HCT116 (cell line): ENCODE results near the gene TPD52L1. TPM values are rescaled to one million over a fixed set of nuclear protein-coding genes. Genes with fewer than 3 reads are reported as not detected.
A peak's percentile ranks its signal among the peaks of the same experiment; 100 is the strongest.

Experiments used
- ATAC-seq: fragments of 200-7000 bp; cut with Tn5 transposase; 2 replicates; pipeline ENCODE4 v1.9.1; 2020; ENCODE audit warnings: mild to moderate bottlenecking, moderate library complexity
- BruUV-seq: library from RNA; stranded (reverse); fragments of 400-500 nt; replicated peaks from 2 replicates; lab custom pipeline; 2021; lab: Mats Ljungman, UMichigan
- CTCF ChIA-PET: fragments of 300-600 bp; sonication (Branson Sonifier 250); formaldehyde crosslinking; loops from one replicate; lab custom pipeline; 2021; ENCODE audit warnings: antibody characterized with exemption; lab: Charles Lee
- POLR2A ChIA-PET: fragments of 300-600, 350-600 bp; sonication (Branson Sonifier 250); formaldehyde crosslinking; loops from one replicate; lab custom pipeline; 2021; ENCODE audit warnings: antibody characterized with exemption; lab: Charles Lee
- RAD21 ChIA-PET, 2 experiments: fragments of 300-600 bp; sonication (Branson Sonifier 250); formaldehyde crosslinking; loops; one replicate each; lab custom pipeline; 2023; ENCODE audit warnings: low total read pairs in 2 of 2; ENCODE audit not compliant: uncharacterized antibody in 2 of 2, unreplicated experiment in 2 of 2, low non-redundant PET in 1 of 2; lab: Charles Lee
- DNase-seq: peaks from one replicate; pipeline ENCODE4 v3.0.0-alpha.2; 2010; ENCODE audit warnings: low read depth, low spot score
- H2AFZ ChIP-seq: fragments of 200-600 bp; shearing (Covaris generic), sonication (generic); 2 replicates; pipeline ENCODE4 v1.6.1; 2017; ENCODE audit warnings: low read depth, mixed run types, mixed read lengths, antibody characterized with exemption, low read length; ENCODE audit not compliant: poor library complexity, severe bottlenecking
- H3K27ac ChIP-seq: 2 replicates; pipeline ENCODE4 v1.5.1; 2012; ENCODE audit warnings: low read depth, low read length
- H3K27me3 ChIP-seq: fragments of 200-600 bp; sonication (generic); 2 replicates; pipeline ENCODE4 v1.6.1; 2016; ENCODE audit warnings: mixed run types, low read length, mixed read lengths; ENCODE audit not compliant: insufficient read depth
- H3K36me3 ChIP-seq, 2 experiments: fragments of 200-500 bp in 1 of 2; fragments of 200-600 bp in 1 of 2; sonication (Bioruptor generic) in 1 of 2; sonication (generic) in 1 of 2; 2 replicates each; pipeline versions ENCODE4 v1.5.1 to v1.6.1; 2014 to 2016; ENCODE audit warnings: low read length in 2 of 2, inconsistent platforms in 1 of 2, mixed read lengths in 1 of 2, mixed run types in 1 of 2; ENCODE audit not compliant: insufficient read depth in 2 of 2, control insufficient read depth in 1 of 2
- H3K4me1 ChIP-seq, 2 experiments: fragments of 200-600 bp in 1 of 2; sonication (generic) in 1 of 2; 2 replicates each; pipeline versions ENCODE4 v1.5.1 to v1.6.1; 2012 to 2017; ENCODE audit warnings: low read length in 2 of 2, inconsistent platforms in 1 of 2, mild to moderate bottlenecking in 1 of 2, mixed read lengths in 1 of 2, mixed run types in 1 of 2, moderate library complexity in 1 of 2; ENCODE audit not compliant: insufficient read depth in 2 of 2, control insufficient read depth in 1 of 2
- H3K4me2 ChIP-seq: fragments of 200-600 bp; sonication (generic); 2 replicates; pipeline ENCODE4 v1.6.1; 2017; ENCODE audit warnings: mixed run types, low read length, mixed read lengths
- H3K4me3 ChIP-seq, 2 experiments: fragments of 200-600 bp in 1 of 2; sonication (generic) in 1 of 2; replicated peaks in 1 of 2; 2 replicates each; pipeline ENCODE4 v1.5.1; 2011 to 2016; ENCODE audit warnings: low read length in 2 of 2, control low read depth in 1 of 2, low read depth in 1 of 2, mild to moderate bottlenecking in 1 of 2, mixed read lengths in 1 of 2, mixed run types in 1 of 2
- H3K79me2 ChIP-seq: fragments of 200-600 bp; sonication (generic); 2 replicates; pipeline ENCODE4 v1.6.1; 2017; ENCODE audit warnings: mild to moderate bottlenecking, mixed run types, low read length, moderate library complexity, mixed read lengths; ENCODE audit not compliant: insufficient read depth
- H3K9ac ChIP-seq: fragments of 200-600 bp; sonication (generic); 2 replicates; pipeline ENCODE4 v1.6.1; 2016; ENCODE audit warnings: low read length, mixed read lengths
- H3K9me2 ChIP-seq: fragments of 200-600 bp; sonication (generic), shearing (Covaris generic); 2 replicates; pipeline ENCODE4 v1.6.1; 2017; ENCODE audit warnings: mixed run types, mild to moderate bottlenecking, moderate library complexity; ENCODE audit not compliant: insufficient read depth
- H3K9me3 ChIP-seq, 2 experiments: fragments of 200-500 bp in 1 of 2; fragments of 200-600 bp in 1 of 2; sonication (Bioruptor generic) in 1 of 2; sonication (generic) in 1 of 2; 2 replicates each; pipeline ENCODE4 v1.6.1; 2014 to 2017; ENCODE audit warnings: low read length in 2 of 2, mixed read lengths in 2 of 2, inconsistent platforms in 1 of 2, low read depth in 1 of 2, mild to moderate bottlenecking in 1 of 2, mixed run types in 1 of 2, moderate library complexity in 1 of 2; ENCODE audit not compliant: control insufficient read depth in 1 of 2, insufficient read depth in 1 of 2
- H4K20me1 ChIP-seq: fragments of 200-600 bp; sonication (generic), shearing (Covaris generic); 2 replicates; pipeline ENCODE4 v1.6.1; 2017; ENCODE audit warnings: mixed run types, mild to moderate bottlenecking, moderate library complexity; ENCODE audit not compliant: insufficient read depth
- ATF3 ChIP-seq: IDR thresholded peaks from 2 replicates; pipeline ENCODE4 v1.6.1; 2012
- CEBPB ChIP-seq: IDR thresholded peaks from 2 replicates; pipeline ENCODE4 v1.6.1; 2012; ENCODE audit warnings: low read depth
- EGR1 ChIP-seq: IDR thresholded peaks from 2 replicates; pipeline ENCODE4 v1.6.1; 2012; ENCODE audit warnings: low read depth
- ELF1 ChIP-seq: IDR thresholded peaks from 2 replicates; pipeline ENCODE4 v1.6.1; 2012; ENCODE audit warnings: low read depth, borderline replicate concordance
- EZH2 ChIP-seq: fragments of 200-600 bp; sonication (generic); IDR thresholded peaks from 2 replicates; pipeline ENCODE4 v1.6.1; 2017; ENCODE audit warnings: antibody characterized with exemption, mixed run types
- FOSL1 ChIP-seq: IDR thresholded peaks from 2 replicates; pipeline ENCODE4 v1.6.1; 2012; ENCODE audit warnings: low read depth
- MAX ChIP-seq: IDR thresholded peaks from 2 replicates; pipeline ENCODE4 v1.6.1; 2012
- POLR2AphosphoS5 ChIP-seq: IDR thresholded peaks from 2 replicates; pipeline ENCODE4 v1.6.1; 2011; ENCODE audit warnings: mild to moderate bottlenecking, low read depth, low read length, moderate library complexity
- TCF7L2 ChIP-seq: IDR thresholded peaks from 2 replicates; pipeline ENCODE4 v1.7.0; 2011; ENCODE audit warnings: borderline replicate concordance, inconsistent platforms; ENCODE audit not compliant: insufficient read depth, insufficient read length; ENCODE audit errors: extremely low read depth
- YY1 ChIP-seq: IDR thresholded peaks from 2 replicates; pipeline ENCODE4 v1.6.1; 2011; ENCODE audit warnings: low read length, low read depth, moderate library complexity, mild to moderate bottlenecking; ENCODE audit not compliant: insufficient replicate concordance; ENCODE audit errors: extremely low read depth
- ZBTB33 ChIP-seq: IDR thresholded peaks from 2 replicates; pipeline ENCODE4 v1.6.1; 2011; ENCODE audit warnings: mild to moderate bottlenecking, low read length, moderate library complexity; ENCODE audit not compliant: insufficient replicate concordance; ENCODE audit errors: extremely low read depth
- ZFX ChIP-seq: fragments of 450-650 bp; IDR thresholded peaks from 2 replicates; pipeline ENCODE4 v1.6.1; 2017
- intact Hi-C: fragments of 100-400 bp; cut with micrococcal nuclease; formaldehyde crosslinking; loops from 2 replicates; pipeline ENCODE4 v1.10.0; 2022
- total RNA-seq: library from RNA; stranded (reverse); gene quantifications from one replicate; pipeline ENCODE4 v1.2.1, GENCODE V29; 2021; ENCODE audit not compliant: unreplicated experiment

Gene TPD52L1
- total RNA-seq, 1 experiment from 2014 or later = 64.1 TPM

- no peak for TF ChIP-seq ZFX
- TF ChIP-seq EZH2 = no peak
- no peak for TF ChIP-seq ELF1
These were observed 145.7 kb downstream of the TPD52L1 start (continued) for GRCh38 chr6:125299257-125299656.

GRCh38 chr6:125300992-125301434 is 147.4 kb downstream of the TPD52L1 start:
- BruUV-seq = no TSS peak
- RAD21 ChIA-PET = interaction anchor here in 1 of 2 experiments (1.1 kb wide), 1 partner anchor 453 kb away, joined by 3 read pairs; no protein-coding TSS in a partner anchor
- no peaks in the 10 kb centered on the region for H3K9me2 ChIP-seq
- POLR2A ChIA-PET = no interaction called here
- ATAC-seq (no peak), DNase-seq (no peak)
- peaks cover 44% of the 10 kb centered on the region for H3K79me2 ChIP-seq
- CTCF ChIA-PET = interaction anchor here (1.2 kb wide), 1 partner anchor 430 kb away, joined by 5 read pairs; no protein-coding TSS in a partner anchor
- H3K36me3 ChIP-seq = peaks cover 25 to 34% of the 10 kb centered on the region in 2 experiments
- H4K20me1 ChIP-seq = no peaks in the 10 kb centered on the region; the same call in 1 of the 2 replicates
- H2AFZ ChIP-seq = peak overlapping the region; percentile 87
- peak overlapping the region; percentile 79 to 88 for H3K4me3 ChIP-seq
- H3K27me3 ChIP-seq = no peaks in the 10 kb centered on the region
- intact Hi-C loops = loop anchor here (2.0 to 5.0 kb wide), 2 partner anchors 109 to 148 kb away; partner anchors contain the start of gene TPD52L1
- H3K9me3 ChIP-seq = no peaks in the 10 kb centered on the region
- H3K4me2 ChIP-seq = peak overlapping the region; percentile 88
- TF ChIP-seq YY1 (no peak), ATF3 (no peak), MAX (no peak), CEBPB (no peak), POLR2AphosphoS5 (no peak), FOSL1 (no peak), TCF7L2 (no peak), ZBTB33 (no peak), EGR1 (no peak)
- peaks cover 0 to 16% of the 10 kb centered on the region in 2 experiments; a peak in 3 of 4 replicates for H3K4me1 ChIP-seq
- peak overlapping the region; percentile 88 for H3K9ac ChIP-seq
- H3K27ac ChIP-seq = peak overlapping the region; percentile 86
